HG03432 (cell line): ENCODE measurements around the gene RAB17.

ENCODE experiments used
- ATAC-seq: cut with Tn5 transposase; IDR thresholded peaks from one replicate; pipeline ENCODE4 v1.9.1; 2021; ENCODE audit warnings: mild to moderate bottlenecking, moderate library complexity; ENCODE audit not compliant: unreplicated experiment

Gene RAB17

GRCh38 chr2:237540223-237540775 lies 50.2 kb downstream of the RAB17 start:
- no peak for ATAC-seq

DNA sequence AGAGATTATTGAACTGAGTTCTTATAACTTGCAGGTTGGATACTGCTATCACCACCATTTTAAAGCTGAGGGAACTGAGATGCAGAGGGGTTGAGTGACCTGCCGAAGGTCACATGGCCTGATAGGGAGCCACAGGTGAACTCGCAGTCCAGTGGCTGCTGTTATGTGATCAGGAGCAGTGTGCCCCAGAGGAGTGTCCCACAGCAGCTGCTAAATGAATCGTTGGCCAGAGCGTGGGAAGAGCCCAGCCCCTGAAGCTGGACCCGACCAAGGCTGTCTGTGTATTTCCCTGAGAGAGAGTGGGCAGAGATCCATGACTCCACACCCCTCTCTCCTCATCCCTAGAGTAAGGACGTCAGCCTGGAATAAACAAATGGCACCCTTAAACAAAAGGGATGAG lies 50.9 kb downstream of the RAB17 start:
- ATAC-seq = no peak

DNA sequence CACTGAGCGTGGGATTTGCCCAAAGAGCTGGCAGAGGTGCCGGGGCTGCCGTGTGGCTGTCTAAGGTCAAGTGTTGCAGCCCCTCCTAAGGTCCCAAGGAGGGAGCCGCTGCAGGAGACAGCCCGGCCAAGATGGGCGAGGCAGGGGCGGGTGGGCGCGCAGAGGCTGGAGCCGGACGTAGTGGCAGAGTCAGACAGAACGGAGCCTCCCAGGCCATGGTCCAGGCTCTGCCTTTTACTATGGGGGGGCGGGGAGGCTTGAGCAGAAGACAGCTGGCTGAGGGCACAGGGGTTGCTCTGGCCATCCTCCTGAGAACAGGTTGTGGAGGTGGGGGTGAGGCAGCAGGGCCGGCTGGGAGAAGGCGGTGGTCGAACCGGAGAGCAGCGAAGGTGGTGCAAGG lies 51.6 kb downstream of the RAB17 start:
- ATAC-seq = no peak

DNA sequence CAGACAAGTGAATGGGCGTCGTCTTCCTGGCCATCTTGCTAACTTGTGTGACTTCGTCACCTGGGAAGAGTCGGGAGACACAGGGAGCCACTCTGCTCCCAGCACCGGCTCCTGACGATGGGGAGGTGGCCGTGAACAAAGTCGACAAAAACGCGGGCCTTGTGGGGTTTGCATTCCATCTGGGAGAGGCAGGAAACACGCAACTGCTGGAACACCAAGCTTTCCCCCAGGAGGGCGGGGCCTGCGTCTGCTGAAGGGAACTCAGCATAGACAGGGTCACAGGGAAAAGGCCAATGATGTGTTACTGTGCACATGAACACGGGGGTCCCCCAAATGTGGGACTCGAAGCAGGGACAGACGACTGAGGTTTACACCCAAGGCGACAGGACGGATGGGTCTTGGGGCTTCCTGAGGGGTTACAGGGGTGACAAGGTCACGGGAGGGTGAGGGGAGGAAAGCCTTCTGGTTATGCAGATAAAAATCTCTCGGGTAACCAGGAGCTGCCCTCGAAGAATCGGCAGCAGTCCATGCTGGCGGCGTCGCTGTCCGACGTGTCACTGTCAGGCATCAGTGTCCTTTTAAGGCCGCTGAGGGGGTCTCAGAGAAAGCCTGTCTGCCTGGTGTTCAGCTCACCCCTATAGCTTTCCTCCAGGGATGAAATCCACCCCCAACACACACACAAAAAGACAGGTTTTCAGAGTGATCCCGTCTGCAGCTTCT lies 52.4 kb downstream of the RAB17 start:
- ATAC-seq = no peak

GRCh38 chr2:237536617-237537016 lies 53.9 kb downstream of the RAB17 start:
- ATAC-seq = no peak

- no peak for ATAC-seq
Measured at GRCh38 chr2:237536083-237536415, 54.5 kb downstream of the RAB17 start.

DNA sequence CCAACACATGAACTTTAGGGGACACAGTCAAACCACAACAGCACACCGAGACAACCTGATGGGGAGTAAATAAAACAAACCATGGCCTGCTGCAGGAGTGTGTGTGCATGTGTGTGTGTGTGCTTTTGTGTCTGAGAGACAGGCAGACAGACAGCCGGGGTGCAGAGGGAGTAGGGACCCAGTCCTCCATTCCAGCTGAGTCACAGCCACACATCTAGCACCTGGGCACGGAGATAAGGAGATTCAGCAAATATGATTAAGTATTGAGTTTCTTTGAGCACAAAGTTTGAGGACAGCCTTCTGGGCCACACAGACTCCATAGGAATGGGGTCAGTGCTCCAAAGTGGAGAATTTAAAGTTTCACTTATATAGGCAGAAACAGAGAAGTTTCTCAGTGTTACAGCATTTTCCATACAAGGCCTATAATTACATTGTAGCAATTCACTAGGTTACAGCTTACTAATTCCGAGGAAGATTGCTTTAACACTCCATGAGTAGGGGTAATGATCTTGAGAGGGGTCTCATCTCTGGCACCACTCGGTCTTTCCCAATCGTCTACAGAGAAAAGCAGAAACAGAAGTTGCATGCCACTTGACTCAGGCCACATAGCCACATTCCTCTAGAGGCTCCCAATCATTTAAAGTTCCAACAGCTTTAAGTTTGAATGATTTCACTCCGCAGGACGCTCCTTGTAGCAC lies 55.0 kb downstream of the RAB17 start:
- ATAC-seq = no peak

DNA sequence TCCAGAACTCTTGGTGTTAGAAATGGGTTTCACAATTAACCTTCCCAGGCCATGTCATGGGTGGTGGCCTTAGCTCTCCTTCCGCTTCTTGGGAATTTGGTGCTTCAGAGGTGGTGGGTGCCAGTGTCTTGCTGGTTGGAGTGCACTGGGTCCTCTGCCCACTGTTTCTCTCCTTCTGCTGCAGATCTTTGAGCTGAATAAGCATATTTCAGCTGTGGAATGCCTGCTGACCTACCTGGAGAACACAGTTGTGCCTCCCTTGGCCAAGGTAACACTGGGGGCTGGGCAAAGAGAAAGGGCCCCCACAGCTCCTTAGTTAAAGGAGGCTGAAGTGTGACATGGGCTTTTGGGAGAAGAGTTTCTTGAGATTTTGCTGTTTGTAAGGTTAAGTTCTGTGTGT lies 56.2 kb downstream of the RAB17 start:
- ATAC-seq = no peak

DNA sequence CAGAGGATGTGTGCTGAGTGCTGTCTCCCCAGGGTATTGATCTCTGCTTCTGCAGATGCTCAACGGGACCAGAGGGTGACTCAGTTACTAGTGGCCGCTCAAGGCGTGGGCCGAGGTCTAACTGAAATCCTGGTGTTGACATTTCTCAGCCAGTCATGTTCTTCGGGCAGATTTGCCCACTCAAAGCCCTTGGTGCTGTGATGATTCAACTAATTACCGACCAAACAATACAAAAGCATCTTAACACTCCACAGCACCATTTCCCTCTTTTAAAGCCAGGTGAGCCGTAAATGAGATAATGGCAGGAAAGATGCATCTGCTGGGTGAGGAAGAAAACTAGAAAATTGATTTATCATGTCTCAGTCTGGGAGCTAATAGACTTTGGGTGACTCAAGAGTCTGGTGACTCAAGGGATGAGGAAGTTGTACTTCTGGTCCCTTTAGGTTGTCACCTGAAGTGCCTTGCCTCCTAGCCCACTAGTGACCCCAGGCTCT lies 56.8 kb downstream of the RAB17 start:
- ATAC-seq = no peak

DNA sequence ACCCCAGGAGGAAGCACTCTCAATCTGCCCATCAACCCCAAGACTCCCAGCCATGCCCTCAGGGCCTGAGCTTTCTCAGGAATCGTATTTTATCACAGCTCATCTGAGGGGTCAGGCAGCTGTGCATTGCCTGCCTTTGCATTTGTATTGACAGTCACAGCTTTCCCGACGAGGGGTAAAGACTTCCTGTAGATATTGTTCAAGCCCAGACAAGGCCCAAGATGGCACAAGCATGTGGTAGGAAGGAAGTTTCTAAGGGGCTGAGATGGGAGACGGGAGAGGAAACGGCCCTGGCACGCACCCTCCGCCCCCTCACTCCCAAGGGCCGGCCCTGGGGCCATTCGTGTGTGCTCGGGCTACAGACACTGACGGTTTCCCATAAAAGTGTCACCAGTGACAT lies 58.4 kb downstream of the RAB17 start:
- ATAC-seq = no peak

DNA sequence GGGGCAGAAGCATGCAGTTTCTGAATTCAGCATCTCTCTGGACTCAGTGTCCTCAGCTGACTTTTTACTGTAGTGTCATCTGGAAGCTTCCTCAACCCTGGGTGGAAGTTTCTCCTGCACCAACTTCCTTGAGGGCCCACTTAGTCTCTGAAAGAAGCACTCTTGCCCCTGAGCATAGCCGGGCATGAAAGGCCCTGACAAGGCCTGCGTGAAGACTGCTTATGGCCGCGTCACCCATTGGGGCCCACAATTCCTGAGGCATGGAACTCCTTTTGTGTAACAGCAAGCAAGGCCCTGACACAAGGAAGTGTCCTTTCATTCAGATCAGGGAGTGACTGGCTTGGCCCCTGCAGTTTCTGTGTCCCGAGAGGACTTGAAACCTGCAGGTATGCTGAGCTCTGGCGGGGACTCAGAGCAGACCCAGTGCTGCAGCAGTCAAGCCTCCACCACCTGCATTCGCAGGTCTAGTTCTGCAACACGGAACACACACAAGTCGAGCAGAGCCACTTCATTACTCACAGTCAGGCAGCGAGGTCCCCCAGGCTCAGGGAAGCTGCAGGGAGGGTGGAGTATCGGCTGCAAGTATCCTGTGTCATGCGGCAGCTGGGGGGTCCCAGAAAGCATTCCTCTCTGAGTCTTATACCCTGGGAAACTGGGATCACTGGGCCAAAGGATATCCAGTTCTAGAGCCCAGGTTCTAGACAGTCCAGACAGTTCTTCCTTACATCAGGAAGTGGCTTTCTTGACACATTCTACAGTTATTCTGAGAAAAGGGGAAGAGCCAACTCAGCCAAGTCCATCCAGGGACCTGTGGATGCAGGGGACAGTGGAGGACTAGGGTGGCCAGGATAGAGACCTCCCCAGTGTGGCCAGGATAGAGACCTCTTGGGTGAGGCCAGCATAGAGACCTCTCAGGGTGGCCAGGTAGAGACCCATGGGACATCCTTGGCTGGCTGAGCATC lies 59.8 kb downstream of the RAB17 start:
- ATAC-seq = no peak

DNA sequence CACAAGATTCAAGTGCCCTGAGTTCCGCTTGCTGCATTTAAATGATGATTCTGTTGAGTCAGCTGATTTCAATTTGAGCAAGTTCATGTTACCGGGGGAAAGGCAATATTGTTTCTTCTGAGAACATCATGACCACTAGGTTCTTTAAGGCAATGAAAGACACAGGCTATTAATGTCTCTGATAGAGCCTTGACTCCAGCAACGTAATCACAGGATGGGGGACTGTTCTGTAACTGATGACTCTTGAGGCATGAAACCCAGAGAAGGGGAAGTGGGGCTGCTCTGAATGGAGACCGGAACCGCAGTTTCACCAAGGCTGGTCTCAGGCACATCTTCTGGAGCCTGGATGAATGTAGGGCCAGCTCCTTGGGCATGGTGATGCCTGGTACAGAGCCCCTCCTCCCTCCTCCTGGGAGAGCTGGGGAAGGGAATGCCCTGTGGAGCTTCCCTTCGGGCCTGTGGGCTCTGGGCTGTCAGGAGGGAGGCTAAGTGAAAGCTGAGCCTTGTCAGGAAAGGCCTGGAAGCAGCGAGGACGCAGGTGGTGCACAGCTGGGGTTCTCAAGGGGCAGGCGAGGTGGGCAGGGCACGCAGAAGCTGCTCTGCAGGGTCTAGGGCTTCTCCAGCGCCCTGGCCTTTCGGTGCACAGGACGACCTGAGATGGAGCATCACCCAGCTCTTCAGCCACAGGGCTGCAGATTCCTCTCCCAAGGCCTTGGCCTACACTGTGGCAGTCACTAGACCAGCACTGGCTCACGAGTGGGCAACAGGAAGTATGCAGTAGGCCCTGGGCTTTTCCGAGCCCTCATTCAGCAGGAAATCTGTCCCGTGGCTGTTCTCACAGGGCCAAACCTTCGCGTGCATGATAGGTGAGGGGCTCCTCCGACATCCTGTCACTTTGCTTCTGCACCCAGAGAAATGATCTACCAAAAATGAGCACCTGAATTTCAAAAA lies 60.8 kb downstream of the RAB17 start:
- peak; percentile 74 for ATAC-seq

DNA sequence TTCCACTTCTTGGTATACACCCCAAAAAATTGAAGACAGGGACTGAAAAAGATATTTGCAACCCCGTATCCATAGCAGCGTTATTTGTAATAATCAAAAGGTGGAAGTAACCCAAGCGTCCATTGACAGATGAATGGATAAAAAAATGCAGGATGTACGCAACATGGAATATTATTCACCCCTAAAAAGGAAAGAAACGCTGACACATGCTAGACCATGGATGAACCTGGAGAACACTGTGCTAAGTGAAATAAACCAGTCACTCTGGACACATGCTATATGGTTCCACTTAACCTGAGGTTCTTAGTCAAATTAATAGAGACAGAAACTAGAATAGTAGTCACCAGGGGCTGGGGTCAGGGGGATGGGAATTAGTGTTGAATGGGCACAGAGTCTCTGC lies 62.8 kb downstream of the RAB17 start:
- ATAC-seq = no peak

- ATAC-seq = no peak
Measured at GRCh38 chr2:237527233-237527632, 63.3 kb downstream of the RAB17 start.

- no peak for ATAC-seq
Measured at GRCh38 chr2:237525559-237526157, 64.9 kb downstream of the RAB17 start.

GRCh38 chr2:237524631-237525030 lies 65.9 kb downstream of the RAB17 start:
- ATAC-seq = no peak
